ENCODE results near the gene XCL2. TPM values are rescaled to one million over a fixed set of nuclear protein-coding genes. Genes with fewer than 3 reads are reported as not detected.

XCL2 gene, protein sequence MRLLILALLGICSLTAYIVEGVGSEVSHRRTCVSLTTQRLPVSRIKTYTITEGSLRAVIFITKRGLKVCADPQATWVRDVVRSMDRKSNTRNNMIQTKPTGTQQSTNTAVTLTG
- not detected in 5 replicates for total RNA-seq (2022; extraction: Qiagen RNA extraction; ENCODE audit: low read depth)

DNA sequence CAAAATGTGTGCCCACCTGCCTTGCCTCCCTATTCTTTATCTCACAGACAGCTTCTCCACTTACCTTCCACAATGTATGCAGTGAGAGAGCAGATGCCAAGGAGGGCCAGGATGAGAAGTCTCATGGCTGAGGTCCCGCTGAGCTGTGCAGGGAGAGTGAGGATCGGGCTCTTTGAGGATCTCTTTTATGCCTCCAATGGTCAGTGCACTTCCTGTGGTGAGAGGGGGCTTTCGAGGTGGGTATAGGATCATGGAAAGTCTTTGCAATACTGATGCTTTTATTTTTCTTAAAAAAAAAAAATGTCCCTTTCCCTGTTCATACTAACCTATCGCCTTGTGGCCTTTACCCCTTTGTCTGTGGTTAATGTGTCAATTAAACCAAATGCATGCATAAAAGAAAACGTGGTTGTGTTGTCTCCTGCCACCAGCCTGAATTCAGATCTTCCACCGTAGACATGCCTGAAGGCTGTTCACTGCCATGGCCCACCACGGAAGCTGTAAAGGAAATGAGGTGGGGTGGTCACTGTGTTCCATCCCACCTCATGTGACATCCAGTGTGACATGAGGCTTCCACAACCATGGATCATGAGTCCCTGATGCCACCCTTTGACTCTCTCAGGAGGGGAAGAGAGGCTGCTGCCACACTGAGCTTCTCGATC is at the start of gene XCL2:
Gene XCL2 (minus strand): TSS at position 158 of the 659 bp plus-strand sequence. CDS start 33 bp downstream, at position 125.

DNA sequence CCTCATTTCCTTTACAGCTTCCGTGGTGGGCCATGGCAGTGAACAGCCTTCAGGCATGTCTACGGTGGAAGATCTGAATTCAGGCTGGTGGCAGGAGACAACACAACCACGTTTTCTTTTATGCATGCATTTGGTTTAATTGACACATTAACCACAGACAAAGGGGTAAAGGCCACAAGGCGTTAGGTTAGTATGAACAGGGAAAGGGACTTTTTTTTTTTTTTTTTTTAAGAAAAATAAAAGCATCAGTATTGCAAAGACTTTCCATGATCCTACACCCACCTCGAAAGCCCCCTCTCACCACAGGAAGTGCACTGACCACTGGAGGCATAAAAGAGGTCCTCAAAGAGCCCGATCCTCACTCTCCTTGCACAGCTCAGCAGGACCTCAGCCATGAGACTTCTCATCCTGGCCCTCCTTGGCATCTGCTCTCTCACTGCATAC is 32.5 kb upstream of the XCL2 start, which contains the start of gene XCL1:
Gene XCL1 (plus strand): TSS at position 361 of the 444 bp plus-strand sequence. CDS start 33 bp downstream, at position 394.

Other genes with a start within 250 kb of the XCL2 start
- not detected in 5 replicates for gene XCL1, start 32.6 kb upstream of the XCL2 start, total RNA-seq (2022; extraction: Qiagen RNA extraction; ENCODE audit: low read depth)
- gene DPT, start 185.2 kb upstream of the XCL2 start, total RNA-seq (2022; extraction: Qiagen RNA extraction; ENCODE audit: low read depth): not detected in 5 replicates

Measured in A549 treated with GW870086 at 1 μM for 4 hours (cell line).